Measurements from ENCODE around the gene LILRB3.

Gene LILRB3

GRCh38 chr19:54169149-54169740 lies 53.6 kb downstream of the LILRB3 start:
- in situ Hi-C loops (cut with MboI; ENCODE audit: low sequenced_read_pairs), result no loop called here

GRCh38 chr19:54168174-54168917 lies 54.5 kb downstream of the LILRB3 start:
- in situ Hi-C loops (cut with MboI; ENCODE audit: low sequenced_read_pairs), result no loop called here
